Bronchial epithelial cell (primary cell): ENCODE results near the gene TUBGCP3. TPM values are rescaled to one million over a fixed set of nuclear protein-coding genes. Genes with fewer than 3 reads are reported as not detected.
"Not testable (repeated sequence)": the region's sequence is repeated elsewhere in the genome, so short reads cannot be mapped to it uniquely, and the experiment has no call there.

ENCODE experiments used
- DNase-seq: peaks from one replicate; pipeline ENCODE4 v3.0.0-alpha.2; 2010; ENCODE audit warnings: low read depth
- FAIRE-seq: peaks from 2 replicates; lab custom pipeline; 2011; peaks lifted over from hg19 to GRCh38; lab: Jason Lieb, UNC
- H3K27me3 ChIP-seq: 2 replicates; pipeline ENCODE4 v1.5.1; 2011; ENCODE audit warnings: low read length; ENCODE audit not compliant: control insufficient read depth, insufficient read depth
- H3K36me3 ChIP-seq: 2 replicates; pipeline ENCODE4 v1.5.1; 2011; ENCODE audit warnings: low read length; ENCODE audit not compliant: control insufficient read depth, insufficient read depth
- H3K4me3 ChIP-seq: 2 replicates; pipeline ENCODE4 v1.5.1; 2011; ENCODE audit warnings: mild to moderate bottlenecking, low read depth, low read length, control low read depth
- total RNA-seq: library from RNA; depleted of rRNA; stranded (reverse); fragments of >200 nt; gene quantifications from 2 replicates; pipeline ENCODE4 v1.2.1, GENCODE V29; 2014
- TF ChIP-seq, protein P1 (sequence below): IDR thresholded peaks from 2 replicates; pipeline ENCODE4 v1.5.1; 2011; ENCODE audit warnings: mild to moderate bottlenecking, moderate library complexity, low read length, control low read depth, inconsistent platforms; ENCODE audit not compliant: insufficient read depth, severe bottlenecking

The TUBGCP3 gene
- total RNA-seq, 1 donor from 2014 or later = 17.6 TPM

DNA sequence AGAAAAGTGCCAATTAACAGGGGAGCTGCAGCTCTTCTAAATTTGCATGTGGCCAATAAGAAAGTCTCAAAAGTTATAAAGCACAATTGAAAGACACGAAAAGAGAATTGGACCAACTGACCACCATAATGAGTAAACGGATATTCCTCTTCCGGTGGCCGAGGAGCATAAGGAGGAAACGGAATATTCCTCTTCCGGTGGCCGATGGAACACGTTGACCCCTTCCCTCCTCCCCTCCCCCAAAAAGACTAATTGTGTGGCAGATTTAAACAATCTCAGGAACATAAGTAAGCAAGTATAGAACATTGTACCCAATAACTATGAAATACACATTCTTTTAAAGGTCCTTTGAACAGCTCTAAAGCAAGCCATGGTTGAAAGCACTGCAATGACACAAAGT is 41.2 kb upstream of the TUBGCP3 start:
- Histone ChIP-seq H3K27me3 (no peaks in the 10 kb centered on the region), H3K4me3 (no peak overlapping the region), H3K36me3 (no peaks in the 10 kb centered on the region)
- TF ChIP-seq, protein P1, sequence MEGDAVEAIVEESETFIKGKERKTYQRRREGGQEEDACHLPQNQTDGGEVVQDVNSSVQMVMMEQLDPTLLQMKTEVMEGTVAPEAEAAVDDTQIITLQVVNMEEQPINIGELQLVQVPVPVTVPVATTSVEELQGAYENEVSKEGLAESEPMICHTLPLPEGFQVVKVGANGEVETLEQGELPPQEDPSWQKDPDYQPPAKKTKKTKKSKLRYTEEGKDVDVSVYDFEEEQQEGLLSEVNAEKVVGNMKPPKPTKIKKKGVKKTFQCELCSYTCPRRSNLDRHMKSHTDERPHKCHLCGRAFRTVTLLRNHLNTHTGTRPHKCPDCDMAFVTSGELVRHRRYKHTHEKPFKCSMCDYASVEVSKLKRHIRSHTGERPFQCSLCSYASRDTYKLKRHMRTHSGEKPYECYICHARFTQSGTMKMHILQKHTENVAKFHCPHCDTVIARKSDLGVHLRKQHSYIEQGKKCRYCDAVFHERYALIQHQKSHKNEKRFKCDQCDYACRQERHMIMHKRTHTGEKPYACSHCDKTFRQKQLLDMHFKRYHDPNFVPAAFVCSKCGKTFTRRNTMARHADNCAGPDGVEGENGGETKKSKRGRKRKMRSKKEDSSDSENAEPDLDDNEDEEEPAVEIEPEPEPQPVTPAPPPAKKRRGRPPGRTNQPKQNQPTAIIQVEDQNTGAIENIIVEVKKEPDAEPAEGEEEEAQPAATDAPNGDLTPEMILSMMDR = no peak
- no peak for FAIRE-seq
- no peak for DNase-seq

DNA sequence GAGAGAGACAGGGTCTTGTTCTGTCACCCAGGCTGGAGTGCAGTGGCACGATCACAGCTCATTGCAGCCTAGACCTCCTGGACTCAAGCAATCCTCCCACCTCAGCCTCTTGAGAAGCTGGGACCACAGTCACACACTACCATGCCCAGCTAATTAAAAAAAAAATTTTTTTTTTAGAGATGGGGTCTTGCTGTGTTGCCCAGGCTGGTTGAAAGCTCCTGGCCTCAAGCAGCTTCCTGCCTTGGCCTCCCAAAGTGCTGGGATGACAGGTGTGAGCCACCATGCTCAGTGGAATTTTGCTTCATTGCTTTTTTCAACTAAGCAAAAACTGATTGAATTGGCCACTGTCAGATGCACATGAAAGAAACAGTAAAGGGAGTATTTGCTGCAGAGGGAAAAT is 39.7 kb upstream of the TUBGCP3 start:
- not testable (repeated sequence) for H3K4me3 ChIP-seq, H3K27me3 ChIP-seq, FAIRE-seq, DNase-seq, H3K36me3 ChIP-seq

DNA sequence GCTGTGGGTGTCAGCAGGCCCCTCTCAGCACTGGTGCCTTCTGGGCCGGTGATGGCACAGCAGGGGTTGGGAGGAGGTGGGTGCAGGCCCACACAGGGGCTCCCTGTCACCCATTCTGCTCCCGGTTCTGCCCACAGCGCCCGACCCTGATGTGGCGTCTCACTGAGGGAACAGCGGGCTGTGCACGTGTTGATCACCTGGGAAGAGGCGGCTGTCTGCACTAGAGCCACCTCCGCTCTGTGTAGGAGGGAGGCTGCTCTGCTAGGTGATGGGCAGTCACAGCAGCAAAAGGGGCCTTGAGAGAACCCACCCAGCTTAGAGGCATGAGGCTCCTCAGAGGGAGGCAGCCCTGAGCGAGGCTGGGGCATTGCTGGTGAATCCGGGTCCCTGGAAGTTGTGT is 39.2 kb upstream of the TUBGCP3 start:
- TF ChIP-seq, protein P1 = no peak
- H3K27me3 ChIP-seq = no peaks in the 10 kb centered on the region
- DNase-seq = no peak
- no peak for FAIRE-seq
- no peak overlapping the region for H3K4me3 ChIP-seq
- no peaks in the 10 kb centered on the region for H3K36me3 ChIP-seq

DNA sequence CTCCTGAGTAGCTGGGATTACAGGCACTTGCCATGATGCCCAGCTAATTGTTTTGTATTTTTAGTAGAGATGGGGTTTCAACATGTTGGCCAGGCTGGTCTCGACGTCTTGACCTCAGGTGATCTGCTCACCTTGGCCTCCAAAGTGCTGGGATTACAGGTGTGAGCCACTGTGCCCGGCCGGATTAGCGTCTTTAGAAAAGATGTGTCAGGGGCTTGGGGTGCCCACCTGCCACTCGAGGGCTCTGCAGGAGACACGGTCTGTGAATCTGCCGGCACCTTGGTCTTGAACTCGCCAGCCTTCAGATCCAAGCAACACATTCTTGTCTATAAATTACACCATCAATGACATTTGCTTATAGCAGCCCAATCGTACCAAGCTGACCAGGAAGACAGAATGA is 38.8 kb upstream of the TUBGCP3 start:
- no peaks in the 10 kb centered on the region for H3K36me3 ChIP-seq
- H3K4me3 ChIP-seq = no peak overlapping the region
- FAIRE-seq (no peak), DNase-seq (no peak)
- TF ChIP-seq, protein P1 = no peak
- no peaks in the 10 kb centered on the region for H3K27me3 ChIP-seq

DNA sequence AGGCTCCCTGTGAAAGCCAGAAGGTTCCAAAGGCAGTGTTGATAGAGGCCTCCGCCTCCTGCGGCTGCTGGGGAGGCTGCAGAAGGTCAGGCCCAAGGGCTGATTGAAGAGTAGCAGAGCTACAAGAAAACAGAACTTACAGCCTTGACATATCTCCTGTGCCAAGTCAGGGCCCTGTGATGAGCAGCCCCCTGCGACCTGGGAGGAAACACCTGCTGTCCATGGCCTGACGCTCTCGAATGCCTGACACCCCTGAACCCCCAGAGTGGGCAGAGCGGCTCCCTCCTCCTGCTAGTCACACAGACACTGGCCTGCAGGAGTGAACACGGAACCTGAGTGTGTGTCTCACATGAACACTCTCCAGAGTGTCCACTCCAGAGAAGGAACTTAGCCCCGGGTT is 38.2 kb upstream of the TUBGCP3 start:
- TF ChIP-seq, protein P1 = no peak
- FAIRE-seq = no peak
- no peak for DNase-seq
- H3K4me3 ChIP-seq = no peak overlapping the region
- H3K27me3 ChIP-seq = no peaks in the 10 kb centered on the region
- no peaks in the 10 kb centered on the region for H3K36me3 ChIP-seq

DNA sequence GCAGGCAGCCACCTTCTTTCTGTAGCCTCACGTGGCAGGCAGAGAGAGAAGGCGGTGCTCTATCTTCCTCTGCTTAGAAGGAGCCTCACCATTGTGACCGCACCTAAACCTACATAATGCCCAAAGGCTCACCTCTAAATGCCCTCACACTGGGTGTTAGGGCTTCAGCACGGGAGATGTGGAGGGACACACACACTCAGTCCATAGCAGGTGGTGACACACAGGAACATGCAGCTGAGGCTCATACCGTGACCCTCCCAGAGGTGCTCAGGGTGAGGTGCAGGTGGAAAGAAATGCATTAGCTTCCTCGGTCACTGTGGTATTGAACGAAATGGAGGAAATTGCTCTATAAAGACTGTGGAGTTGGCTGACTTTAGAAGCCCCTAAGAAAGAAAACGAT is 37.7 kb upstream of the TUBGCP3 start:
- Histone ChIP-seq H3K36me3 (no peaks in the 10 kb centered on the region), H3K4me3 (no peak overlapping the region), H3K27me3 (no peaks in the 10 kb centered on the region)
- DNase-seq (no peak), FAIRE-seq (no peak)
- TF ChIP-seq, protein P1 = no peak
